Ovary (tissue), 3 donors: ENCODE data around the gene COL8A2.

Experiments used
- EP300 ChIP-seq: sonication (generic); formaldehyde crosslinking; IDR thresholded peaks from one replicate; pipeline ENCODE4 v1.6.1; 2017; ENCODE audit warnings: antibody characterized with exemption
- POLR2A ChIP-seq: fragments of 450-650 bp; IDR thresholded peaks from one replicate; pipeline ENCODE4 v1.6.1; 2017; ENCODE audit warnings: antibody characterized with exemption, mild to moderate bottlenecking, moderate library complexity
- TF ChIP-seq, protein P1 (sequence below), 3 donors: fragments of 450-650 bp in 2 of 3; fragments of 200-600 bp in 1 of 3; IDR thresholded peaks; one replicate each; pipeline versions ENCODE4 v1.5.1 to v1.8.0; 2016 to 2022; ENCODE audit warnings: antibody characterized with exemption in 3 of 3, mild to moderate bottlenecking in 1 of 3
- donor health status: DM: no; HTN: no; CAD: no.

DNA sequence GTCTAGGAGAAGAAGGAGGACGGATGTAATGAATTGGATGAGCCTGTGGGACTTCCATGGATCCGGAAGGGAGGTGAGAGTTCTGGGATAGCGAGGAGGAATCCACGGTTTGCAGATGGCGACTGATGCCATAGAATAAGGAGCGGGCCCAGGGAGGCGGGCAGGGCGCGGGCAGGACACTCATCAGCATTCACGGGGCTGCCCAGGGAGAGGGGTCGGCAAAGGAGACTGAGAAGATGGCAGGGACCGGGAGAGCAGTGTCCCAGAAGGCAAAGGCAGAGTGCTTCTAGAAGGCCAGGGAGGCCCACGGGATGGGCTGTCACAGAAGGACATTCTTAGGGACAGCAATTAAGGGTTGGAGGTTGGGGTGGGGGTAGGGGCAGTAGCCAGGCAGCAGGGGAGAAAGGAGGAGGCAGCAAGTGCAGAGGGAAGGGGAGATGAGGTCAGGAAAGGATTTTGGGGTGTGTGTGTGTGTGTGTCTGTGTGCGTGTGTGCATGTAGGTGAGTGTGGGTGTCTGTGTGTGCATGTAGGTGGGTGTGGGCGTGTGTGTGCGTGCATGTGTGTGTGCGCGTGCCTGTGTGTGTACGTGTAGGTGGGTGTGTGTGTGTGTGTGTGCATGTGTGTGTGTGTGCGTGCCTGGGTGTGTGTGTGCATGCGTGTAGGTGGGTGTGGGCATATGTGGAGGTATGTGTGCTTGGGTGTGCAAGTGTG, 1.1 kb upstream of the COL8A2 start:
- TF ChIP-seq, protein P1, sequence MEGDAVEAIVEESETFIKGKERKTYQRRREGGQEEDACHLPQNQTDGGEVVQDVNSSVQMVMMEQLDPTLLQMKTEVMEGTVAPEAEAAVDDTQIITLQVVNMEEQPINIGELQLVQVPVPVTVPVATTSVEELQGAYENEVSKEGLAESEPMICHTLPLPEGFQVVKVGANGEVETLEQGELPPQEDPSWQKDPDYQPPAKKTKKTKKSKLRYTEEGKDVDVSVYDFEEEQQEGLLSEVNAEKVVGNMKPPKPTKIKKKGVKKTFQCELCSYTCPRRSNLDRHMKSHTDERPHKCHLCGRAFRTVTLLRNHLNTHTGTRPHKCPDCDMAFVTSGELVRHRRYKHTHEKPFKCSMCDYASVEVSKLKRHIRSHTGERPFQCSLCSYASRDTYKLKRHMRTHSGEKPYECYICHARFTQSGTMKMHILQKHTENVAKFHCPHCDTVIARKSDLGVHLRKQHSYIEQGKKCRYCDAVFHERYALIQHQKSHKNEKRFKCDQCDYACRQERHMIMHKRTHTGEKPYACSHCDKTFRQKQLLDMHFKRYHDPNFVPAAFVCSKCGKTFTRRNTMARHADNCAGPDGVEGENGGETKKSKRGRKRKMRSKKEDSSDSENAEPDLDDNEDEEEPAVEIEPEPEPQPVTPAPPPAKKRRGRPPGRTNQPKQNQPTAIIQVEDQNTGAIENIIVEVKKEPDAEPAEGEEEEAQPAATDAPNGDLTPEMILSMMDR (IDR thresholded peaks at IDR 0.05) = no peak
- no peak for TF ChIP-seq POLR2A
- no peak for TF ChIP-seq EP300
